Stimulated activated CD8-positive, alpha-beta memory T cell treated with anti-CD3 and anti-CD28 coated beads, Interleukin-7, amount 100 ng/mL, for 4 hours (primary cell): Measurements from ENCODE around the gene RPS21.

Experiments used
- DNase-seq, 2 donors: peaks; one replicate each; pipeline ENCODE4 v3.0.0-alpha.2; 2020; ENCODE audit warnings: low read depth in 2 of 2

Gene RPS21

DNA sequence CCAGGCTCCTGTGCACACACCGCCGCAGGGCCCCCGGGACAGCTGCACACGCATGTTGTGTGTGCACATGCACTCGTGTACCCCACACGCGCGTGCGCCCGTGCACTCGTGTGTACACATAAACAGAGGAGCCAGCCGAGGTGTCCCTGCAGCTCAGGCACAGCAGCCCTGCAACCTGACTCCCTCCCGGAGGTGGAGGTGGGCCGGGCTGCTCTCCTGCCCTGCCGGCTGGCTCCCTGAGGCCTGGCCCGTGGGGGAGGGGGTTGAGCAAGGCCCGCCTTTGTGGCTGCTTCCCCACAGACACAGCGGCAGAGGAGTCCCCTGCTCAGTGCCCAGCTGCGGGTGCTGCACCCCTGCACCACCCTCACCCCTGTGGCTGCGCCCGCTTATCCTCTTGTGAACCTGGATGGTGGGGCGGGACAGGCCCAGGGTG is 39.8 kb downstream of the RPS21 start:
- DNase-seq: no peak

- no peak for DNase-seq
Measured at GRCh38 chr20:62427172-62428001, 40.5 kb downstream of the RPS21 start, which contains the start of gene RBBP8NL. Gene RBBP8NL (minus strand): TSS chr20:62427539. CDS start chr20:62419647, 7,892 bp downstream.

GRCh38 chr20:62428002-62428372 is 41.1 kb downstream of the RPS21 start:
- DNase-seq: no peak

- no peak for DNase-seq
Measured at GRCh38 chr20:62428396-62429295, 41.7 kb downstream of the RPS21 start.

- DNase-seq: no peak
Measured at GRCh38 chr20:62429455-62430310, 42.8 kb downstream of the RPS21 start.

GRCh38 chr20:62430311-62430853 is 43.5 kb downstream of the RPS21 start:
- no peak for DNase-seq

- no peak for DNase-seq
Measured at GRCh38 chr20:62430866-62431447, 44.1 kb downstream of the RPS21 start.

- DNase-seq: no peak
Measured at GRCh38 chr20:62433658-62434497, 47.0 kb downstream of the RPS21 start.

DNA sequence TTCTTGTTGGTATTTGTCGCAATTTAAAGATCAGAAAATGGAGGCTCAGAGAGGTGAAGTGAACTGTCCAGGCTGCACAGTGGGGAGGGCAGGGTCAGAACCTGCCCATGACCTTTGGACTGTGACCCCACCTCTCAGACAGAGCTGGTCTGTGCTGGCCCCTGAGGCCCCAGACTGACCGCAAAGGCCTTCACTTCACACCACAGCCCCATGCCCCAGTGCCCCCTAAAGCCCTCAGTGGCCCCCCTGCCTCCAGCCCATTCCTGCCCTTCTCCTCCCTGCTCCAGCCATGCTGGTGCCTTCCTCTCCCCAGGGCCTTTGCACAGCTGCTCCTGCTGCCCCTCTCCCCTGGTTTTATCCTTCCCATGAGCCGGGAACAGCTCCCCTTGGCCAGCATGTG is 49.8 kb downstream of the RPS21 start:
- DNase-seq: no peak

- DNase-seq: no peak
Measured at GRCh38 chr20:62437496-62437895, 50.6 kb downstream of the RPS21 start.

- DNase-seq: no peak
Measured at GRCh38 chr20:62437927-62438326, 51.0 kb downstream of the RPS21 start.
